Smooth muscle cell of the pulmonary artery (primary cell): ENCODE data around the gene TNNI3. TPM values are rescaled to one million over a fixed set of nuclear protein-coding genes. Genes with fewer than 3 reads are reported as not detected.

Experiments
- total RNA-seq: library from RNA; depleted of rRNA; stranded (reverse); fragments of >200 nt; gene quantifications from 2 replicates; pipeline ENCODE4 v1.2.3, GENCODE V29; 2014

Gene TNNI3
- not detected in 2 replicates for total RNA-seq

GRCh38 chr19:55157064-55157908, at the start of gene TNNI3:
TNNI3 (minus strand) TSS chr19:55157732; CDS start chr19:55157589, 143 bp downstream.

GRCh38 chr19:55179606-55180484, 22.3 kb upstream of the TNNI3 start, which contains the start of gene SYT5:
SYT5 (minus strand) TSS chr19:55180289; CDS start chr19:55179041, 1,248 bp downstream.

GRCh38 chr19:55166530-55167268, 9.2 kb upstream of the TNNI3 start, which contains the start of gene DNAAF3:
DNAAF3 (minus strand) TSS chr19:55166613; CDS start chr19:55166413, 200 bp downstream.

GRCh38 chr19:55149078-55150003, 8.2 kb downstream of the TNNI3 start, which contains the start of gene TNNT1:
TNNT1 (minus strand) TSS chr19:55149206; CDS start chr19:55147157, 2,049 bp downstream.

GRCh38 chr19:55116859-55117662, 40.5 kb downstream of the TNNI3 start, which contains the start of gene PPP1R12C:
PPP1R12C (minus strand) TSS chr19:55117637; CDS start chr19:55117543, 94 bp downstream.

Other genes with a start within 250 kb of the TNNI3 start
- not detected in 2 replicates for gene NLRP7, start 210.2 kb downstream of the TNNI3 start, total RNA-seq
- gene NLRP2, start 191.4 kb downstream of the TNNI3 start, total RNA-seq = 0.20 and 0.23 TPM in 2 replicates
- gene GP6, start 119.5 kb downstream of the TNNI3 start, total RNA-seq = 0.13 TPM in 1 of 2 replicates, not detected in the other
- 9.5 and 20.0 TPM in 2 replicates for gene RDH13, start 94.6 kb downstream of the TNNI3 start, total RNA-seq
- gene EPS8L1, start 81.9 kb downstream of the TNNI3 start, total RNA-seq = 0.07 and 0.96 TPM in 2 replicates
- gene PPP1R12C, start 40.1 kb downstream of the TNNI3 start, total RNA-seq = 34.5 and 56.5 TPM in 2 replicates
- gene TNNT1, start 8.5 kb downstream of the TNNI3 start, total RNA-seq = 1.1 and 2.4 TPM in 2 replicates
- gene DNAAF3, start 8.9 kb upstream of the TNNI3 start, total RNA-seq = 0.07 and 0.10 TPM in 2 replicates
- 0.13 TPM in 1 of 2 replicates, not detected in the other for gene SYT5, start 22.6 kb upstream of the TNNI3 start, total RNA-seq
- gene PTPRH, start 51.8 kb upstream of the TNNI3 start, total RNA-seq = 1.9 and 5.7 TPM in 2 replicates
- 2.3 and 2.8 TPM in 2 replicates for gene TMEM86B, start 71.0 kb upstream of the TNNI3 start, total RNA-seq
- gene PPP6R1, start 101.3 kb upstream of the TNNI3 start, total RNA-seq = 45.7 and 65.7 TPM in 2 replicates
- 21.6 and 27.4 TPM in 2 replicates for gene HSPBP1, start 122.4 kb upstream of the TNNI3 start, total RNA-seq
- gene BRSK1, start 126.3 kb upstream of the TNNI3 start, total RNA-seq = 10.8 and 10.9 TPM in 2 replicates
- gene TMEM150B, start 167.6 kb upstream of the TNNI3 start, total RNA-seq = not detected in 2 replicates
- gene KMT5C, start 182.1 kb upstream of the TNNI3 start, total RNA-seq = 5.0 and 7.8 TPM in 2 replicates
- gene COX6B2, start 197.0 kb upstream of the TNNI3 start, total RNA-seq = not detected in 2 replicates
- 0.10 TPM in 1 of 2 replicates, not detected in the other for gene GARIN5B, start 205.5 kb upstream of the TNNI3 start, total RNA-seq
- gene IL11, start 212.7 kb upstream of the TNNI3 start, total RNA-seq = 4.1 and 13.9 TPM in 2 replicates
- not detected in 2 replicates for gene TMEM190, start 219.1 kb upstream of the TNNI3 start, total RNA-seq
- gene TMEM238, start 226.6 kb upstream of the TNNI3 start, total RNA-seq = 0.23 and 0.39 TPM in 2 replicates
- gene RPL28, start 228.2 kb upstream of the TNNI3 start, total RNA-seq = 184 and 218 TPM in 2 replicates